Tibial nerve (tissue), 4 donors: ENCODE results near the gene SH3BP2.

Source experiments
- EP300 ChIP-seq, 2 donors: sonication (generic); formaldehyde crosslinking; IDR thresholded peaks; one replicate each; pipeline ENCODE4 v1.6.1; 2017; ENCODE audit warnings: antibody characterized with exemption in 2 of 2, mild to moderate bottlenecking in 1 of 2
- POLR2A ChIP-seq, 2 donors: fragments of 450-650 bp; IDR thresholded peaks; one replicate each; pipeline ENCODE4 v1.6.1; 2017; ENCODE audit warnings: antibody characterized with exemption in 2 of 2, mild to moderate bottlenecking in 2 of 2, moderate library complexity in 2 of 2
- TF ChIP-seq, protein P1 (sequence below), 5 experiments: fragments of 200-600 bp in 3 of 5; fragments of 450-650 bp in 2 of 5; sonication (generic) in 3 of 5; IDR thresholded peaks; one replicate each; pipeline ENCODE4 v1.5.1; 2016 to 2019; ENCODE audit warnings: antibody characterized with exemption in 5 of 5, mild to moderate bottlenecking in 3 of 5, moderate library complexity in 2 of 5

DNA sequence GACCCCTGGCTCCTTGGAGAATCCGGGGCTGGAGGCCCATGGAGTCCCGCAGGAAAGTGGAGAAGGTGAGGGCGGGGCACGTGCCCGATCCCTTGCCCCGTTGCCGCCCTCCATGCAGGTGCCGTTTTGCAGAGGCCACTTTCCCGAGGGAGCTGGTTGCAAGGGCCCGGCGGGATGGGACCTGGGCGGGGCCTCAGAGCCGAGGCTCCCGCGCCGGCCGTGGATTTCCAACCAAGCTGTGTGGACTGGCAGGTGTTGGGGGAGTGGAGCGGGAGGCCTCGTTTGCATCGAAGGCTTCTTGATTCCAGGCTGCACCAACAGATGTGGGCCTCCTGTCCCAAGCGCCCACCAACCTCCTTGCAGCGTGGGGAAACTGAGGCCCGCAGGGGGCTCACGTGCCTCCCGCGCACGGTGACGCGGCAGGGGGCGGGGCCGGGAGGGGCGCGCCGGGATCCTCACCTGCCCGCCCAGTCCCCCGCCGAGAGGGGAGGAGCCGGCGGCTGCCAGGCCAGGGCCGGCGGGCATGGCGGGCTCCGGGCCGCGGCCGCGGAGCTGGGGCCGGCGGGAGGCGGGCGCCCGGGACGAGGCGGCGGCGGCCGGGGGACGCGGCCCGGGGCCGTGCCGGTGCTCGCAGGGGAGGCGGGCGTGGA is 24.9 kb downstream of the SH3BP2 start:
- TF ChIP-seq POLR2A (IDR thresholded peaks at IDR 0.05) (no peak), EP300 (IDR thresholded peaks at IDR 0.05) (no peak)
- TF ChIP-seq, protein P1, sequence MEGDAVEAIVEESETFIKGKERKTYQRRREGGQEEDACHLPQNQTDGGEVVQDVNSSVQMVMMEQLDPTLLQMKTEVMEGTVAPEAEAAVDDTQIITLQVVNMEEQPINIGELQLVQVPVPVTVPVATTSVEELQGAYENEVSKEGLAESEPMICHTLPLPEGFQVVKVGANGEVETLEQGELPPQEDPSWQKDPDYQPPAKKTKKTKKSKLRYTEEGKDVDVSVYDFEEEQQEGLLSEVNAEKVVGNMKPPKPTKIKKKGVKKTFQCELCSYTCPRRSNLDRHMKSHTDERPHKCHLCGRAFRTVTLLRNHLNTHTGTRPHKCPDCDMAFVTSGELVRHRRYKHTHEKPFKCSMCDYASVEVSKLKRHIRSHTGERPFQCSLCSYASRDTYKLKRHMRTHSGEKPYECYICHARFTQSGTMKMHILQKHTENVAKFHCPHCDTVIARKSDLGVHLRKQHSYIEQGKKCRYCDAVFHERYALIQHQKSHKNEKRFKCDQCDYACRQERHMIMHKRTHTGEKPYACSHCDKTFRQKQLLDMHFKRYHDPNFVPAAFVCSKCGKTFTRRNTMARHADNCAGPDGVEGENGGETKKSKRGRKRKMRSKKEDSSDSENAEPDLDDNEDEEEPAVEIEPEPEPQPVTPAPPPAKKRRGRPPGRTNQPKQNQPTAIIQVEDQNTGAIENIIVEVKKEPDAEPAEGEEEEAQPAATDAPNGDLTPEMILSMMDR (IDR thresholded peaks at IDR 0.05), result no peak
